Hepatocyte (in vitro differentiated cells): ENCODE measurements around the gene SCNN1B. TPM values are rescaled to one million over a fixed set of nuclear protein-coding genes. Genes with fewer than 3 reads are reported as not detected.

Source experiments
- DNase-seq: peaks from one replicate; pipeline ENCODE4 v3.0.0-alpha.2; 2016; ENCODE audit warnings: low spot score
- H2AFZ ChIP-seq: fragments of 200-600 bp; sonication (generic); 2 replicates; pipeline ENCODE4 v1.6.0; 2016; ENCODE audit warnings: antibody characterized with exemption, mild to moderate bottlenecking
- H3K27ac ChIP-seq: fragments of 200-600 bp; sonication (generic); 2 replicates; pipeline ENCODE4 v1.5.1; 2016; ENCODE audit warnings: mild to moderate bottlenecking
- H3K27me3 ChIP-seq: fragments of 200-600 bp; sonication (generic); 2 replicates; pipeline ENCODE4 v1.6.1; 2016
- H3K36me3 ChIP-seq: fragments of 200-600 bp; sonication (generic); replicated peaks from 2 replicates; pipeline ENCODE4 v1.5.1; 2016; ENCODE audit warnings: low read depth; ENCODE audit not compliant: insufficient read depth
- H3K4me1 ChIP-seq: fragments of 200-600 bp; sonication (generic); 2 replicates; pipeline ENCODE4 v1.5.1; 2016; ENCODE audit warnings: mild to moderate bottlenecking, moderate library complexity; ENCODE audit not compliant: insufficient read depth
- H3K4me2 ChIP-seq: fragments of 200-600 bp; sonication (generic); 2 replicates; pipeline ENCODE4 v1.6.0; 2016
- H3K4me3 ChIP-seq: fragments of 200-600 bp; sonication (generic); 2 replicates; pipeline ENCODE4 v1.5.1; 2016; ENCODE audit warnings: mild to moderate bottlenecking
- H3K79me2 ChIP-seq: fragments of 200-600 bp; sonication (generic); 2 replicates; pipeline ENCODE4 v1.6.0; 2017; ENCODE audit warnings: mild to moderate bottlenecking
- H3K9me2 ChIP-seq: fragments of 200-600 bp; sonication (generic); replicated peaks from 2 replicates; pipeline ENCODE4 v1.6.0; 2017; ENCODE audit warnings: mild to moderate bottlenecking; ENCODE audit not compliant: insufficient read depth
- H3K9me3 ChIP-seq: fragments of 200-600 bp; sonication (generic); 2 replicates; pipeline ENCODE4 v1.5.1; 2016; ENCODE audit warnings: low read depth, mild to moderate bottlenecking
- H4K20me1 ChIP-seq: fragments of 200-600 bp; sonication (generic); 2 replicates; pipeline ENCODE4 v1.6.0; 2016; ENCODE audit warnings: mild to moderate bottlenecking; ENCODE audit not compliant: insufficient read depth, poor library complexity, severe bottlenecking
- CTCF ChIP-seq: fragments of 200-600 bp; sonication (generic); IDR thresholded peaks from 2 replicates; pipeline ENCODE4 v1.5.1; 2016; ENCODE audit warnings: antibody characterized with exemption, mild to moderate bottlenecking; ENCODE audit not compliant: poor library complexity
- EZH2 ChIP-seq: fragments of 200-600 bp; sonication (generic); IDR thresholded peaks from 2 replicates; pipeline ENCODE4 v1.6.1; 2016; ENCODE audit warnings: antibody characterized with exemption, mild to moderate bottlenecking, borderline replicate concordance
- EZH2phosphoT487 ChIP-seq: fragments of 200-600 bp; sonication (generic); IDR thresholded peaks from one replicate; pipeline ENCODE4 v1.6.1; 2018; ENCODE audit warnings: antibody characterized with exemption, mild to moderate bottlenecking, low read depth, moderate library complexity; ENCODE audit not compliant: unreplicated experiment, severe bottlenecking
- WGBS: methylation state at CpG from one replicate; pipeline ENCODE4 v1.1.6; 2016; ENCODE audit warnings: low lambda C conversion rate; ENCODE audit errors: missing lambda C conversion rate; 5-methylcytosine and 5-hydroxymethylcytosine counted together
- polyA plus RNA-seq: library from polyadenylated mRNA; unstranded; fragments of >200 nt; fragmentation: Nextera tagmentation; extraction: Ambion mirVana; gene quantifications from 2 replicates; pipeline ENCODE4 v1.2.1, GENCODE V29; 2016
- total RNA-seq: library from RNA; depleted of rRNA; stranded (reverse); fragments of >200 nt; gene quantifications from 2 replicates; pipeline ENCODE4 v1.2.3, GENCODE V29; 2014

SCNN1B gene
- total and polyA plus RNA-seq, 2 experiments from 2014 or later = 0.23 to 0.85 TPM

GRCh38 chr16:23280483-23280967, 21.6 kb upstream of the SCNN1B start:
- no peak overlapping the region for H2AFZ ChIP-seq

GRCh38 chr16:23282568-23282967, 19.5 kb upstream of the SCNN1B start:
- no peak for DNase-seq
- H3K9me2 ChIP-seq = no peaks in the 10 kb centered on the region
- peaks cover 3% of the 10 kb centered on the region for H3K27me3 ChIP-seq
- H3K4me1 ChIP-seq = no peaks in the 10 kb centered on the region
- H3K9me3 ChIP-seq = no peaks in the 10 kb centered on the region
- no peaks in the 10 kb centered on the region for H3K36me3 ChIP-seq
- 84% methylated on average over 1 of the region's 1 CpG for WGBS
- no peaks in the 10 kb centered on the region for H3K79me2 ChIP-seq
- TF ChIP-seq EZH2phosphoT487 (no peak), CTCF (no peak), EZH2 (no peak)
- no peak overlapping the region for H3K4me3 ChIP-seq
- H2AFZ ChIP-seq = no peak overlapping the region
- H3K27ac ChIP-seq = no peak overlapping the region
- no peak overlapping the region for H3K4me2 ChIP-seq
- no peaks in the 10 kb centered on the region for H4K20me1 ChIP-seq

More at GRCh38 chr16:23280483-23280967, 21.6 kb upstream of the SCNN1B start:
- H3K27ac ChIP-seq = no peak overlapping the region
- H3K9me3 ChIP-seq = no peaks in the 10 kb centered on the region
- WGBS = 82% methylated on average over 6 of the region's 6 CpGs
- no peaks in the 10 kb centered on the region for H4K20me1 ChIP-seq
- no peaks in the 10 kb centered on the region for H3K9me2 ChIP-seq
- H3K4me3 ChIP-seq = no peak overlapping the region
- H3K4me2 ChIP-seq = no peak overlapping the region
- DNase-seq = no peak
- peaks cover 3% of the 10 kb centered on the region for H3K27me3 ChIP-seq
- TF ChIP-seq EZH2phosphoT487 (no peak), EZH2 (no peak), CTCF (no peak)
- no peaks in the 10 kb centered on the region for H3K4me1 ChIP-seq
- no peaks in the 10 kb centered on the region for H3K36me3 ChIP-seq
- H3K79me2 ChIP-seq = no peaks in the 10 kb centered on the region

GRCh38 chr16:23283571-23283970, 18.5 kb upstream of the SCNN1B start:
- DNase-seq = no peak
- H4K20me1 ChIP-seq = no peaks in the 10 kb centered on the region
- H3K9me2 ChIP-seq = no peaks in the 10 kb centered on the region
- H3K4me1 ChIP-seq = no peaks in the 10 kb centered on the region
- no peaks in the 10 kb centered on the region for H3K9me3 ChIP-seq
- no peak overlapping the region for H2AFZ ChIP-seq
- H3K27ac ChIP-seq = no peak overlapping the region
- H3K4me2 ChIP-seq = no peak overlapping the region
- TF ChIP-seq CTCF (no peak), EZH2 (no peak), EZH2phosphoT487 (no peak)
- 92% methylated on average over 2 of the region's 2 CpGs for WGBS
- H3K36me3 ChIP-seq = no peaks in the 10 kb centered on the region
- no peak overlapping the region for H3K4me3 ChIP-seq
- peaks cover 3% of the 10 kb centered on the region for H3K27me3 ChIP-seq
- H3K79me2 ChIP-seq = no peaks in the 10 kb centered on the region

GRCh38 chr16:23284584-23284983, 17.5 kb upstream of the SCNN1B start:
- no peaks in the 10 kb centered on the region for H3K36me3 ChIP-seq
- TF ChIP-seq EZH2phosphoT487 = no peak
- TF ChIP-seq EZH2 = no peak
- no peak for TF ChIP-seq CTCF
- no peak for DNase-seq
- H3K4me1 ChIP-seq = no peaks in the 10 kb centered on the region
- no peak overlapping the region for H3K27ac ChIP-seq
- H3K9me3 ChIP-seq = no peaks in the 10 kb centered on the region
- WGBS = 70% methylated on average over 2 of the region's 2 CpGs
- no peak overlapping the region for H3K4me2 ChIP-seq
- H4K20me1 ChIP-seq = no peaks in the 10 kb centered on the region
- no peak overlapping the region for H3K4me3 ChIP-seq
- no peaks in the 10 kb centered on the region for H3K79me2 ChIP-seq
- peaks cover under 1% of the 10 kb centered on the region for H3K27me3 ChIP-seq
- no peak overlapping the region for H2AFZ ChIP-seq
- H3K9me2 ChIP-seq = no peaks in the 10 kb centered on the region
